ENCODE results near the gene GBP2. TPM values are rescaled to one million over a fixed set of nuclear protein-coding genes. Genes with fewer than 3 reads are reported as not detected.

The GBP2 gene
- total and polyA plus RNA-seq, 9 of the 15 experiments (the other 6 are each of a cell fraction or from before 2014, with no cell fraction given): 0.45 to 2.2 (median 0.69) TPM

GRCh38 chr1:89147678-89148658, 22.1 kb upstream of the GBP2 start:
- no peaks in the 10 kb centered on the region for H3K36me3 ChIP-seq (ENCODE audit: control insufficient read depth, insufficient read depth, low read length)
- no peaks in the 10 kb centered on the region for H3K9me1 ChIP-seq (ENCODE audit: control insufficient read depth, insufficient read depth, low read length)
- H3K9ac ChIP-seq (ENCODE audit: insufficient read depth in 1 of 2, low read depth in 2 of 2, low read length in 2 of 2): no peak overlapping the region
- in situ Hi-C loops (cut with MboI): no loop called here
- 2% methylated on average over 3 of the region's 3 CpGs for WGBS (ENCODE audit: insufficient coverage, low coverage, missing lambda C conversion rate)
- DNase-seq (ENCODE audit: extremely low read depth in 1 of 4, low spot score in 3 of 4): no peak
- no peak overlapping the region for H3K4me2 ChIP-seq (ENCODE audit: insufficient read depth, low read length)
- H3K4me3 ChIP-seq: no peak overlapping the region
- H3K27me3 ChIP-seq (ENCODE audit: control insufficient read depth in 2 of 2, insufficient read depth in 2 of 2, low read length in 2 of 2): no peaks in the 10 kb centered on the region
- no peak overlapping the region for H2AFZ ChIP-seq (ENCODE audit: low read depth, low read length)
- H4K20me1 ChIP-seq (replicated peaks; ENCODE audit: control insufficient read depth, insufficient read depth, low read length): no peaks in the 10 kb centered on the region
- no peak for ATAC-seq
- POLR2A ChIA-PET: interaction anchor here (0.8 kb wide), 1 partner anchor 26 kb away, joined by 3 read pairs; no protein-coding TSS in a partner anchor
- H3K9me3 ChIP-seq (replicated peaks; ENCODE audit: control insufficient read depth, insufficient read depth, low read depth, low read length): no peaks in the 10 kb centered on the region
- intact Hi-C loops (cut with micrococcal nuclease): no loop called here
- no peaks in the 10 kb centered on the region for H3K4me1 ChIP-seq (replicated peaks in 1 of 2; ENCODE audit: control insufficient read depth in 2 of 2, insufficient read depth in 2 of 2, low read length in 2 of 2)
- no peak overlapping the region for H3K27ac ChIP-seq (ENCODE audit: extremely low read depth, low read depth, low read length)
- CTCF ChIA-PET (ENCODE audit: low intra/inter-chr PET ratio): no interaction called here
- H3K79me2 ChIP-seq (ENCODE audit: control insufficient read depth, insufficient read depth, low read length): no peaks in the 10 kb centered on the region
- TF ChIP-seq PML (IDR thresholded peaks at IDR 0.05; ENCODE audit: low read length): no peak
- BruUV-seq (replicated peaks): no TSS peak
- no peak for FAIRE-seq

GRCh38 chr1:89146721-89147120, 20.8 kb upstream of the GBP2 start:
- in situ Hi-C loops (cut with MboI): no loop called here
- TF ChIP-seq ZNF785 (CRISPR knock-in tag; IDR thresholded peaks at IDR 0.05) (no peak), STAT5A (IDR thresholded peaks at IDR 0.05; ENCODE audit: borderline replicate concordance, low read length) (no peak), ELF2 (CRISPR knock-in tag; IDR thresholded peaks at IDR 0.05) (no peak), THRA (IDR thresholded peaks at IDR 0.05) (no peak), CTBP1 (IDR thresholded peaks at IDR 0.05; ENCODE audit: borderline replicate concordance) (no peak), ZNF311 (CRISPR knock-in tag; IDR thresholded peaks at IDR 0.05) (no peak), MNT (conservative IDR thresholded peaks at IDR 0.05) (no peak), ZC3H4 (CRISPR knock-in tag; IDR thresholded peaks at IDR 0.05; ENCODE audit: borderline replicate concordance) (no peak), BRCA1 (IDR thresholded peaks at IDR 0.05) (no peak), BRCA1 (CRISPR knock-in tag; IDR thresholded peaks at IDR 0.05) (no peak), CCAR2 (IDR thresholded peaks at IDR 0.05; ENCODE audit: low read depth, low read length) (no peak), ZC3H8 (IDR thresholded peaks at IDR 0.05) (no peak)

More at GRCh38 chr1:89146721-89147120, 20.8 kb upstream of the GBP2 start:
- intact Hi-C loops (cut with micrococcal nuclease): no loop called here
- H3K79me2 ChIP-seq (ENCODE audit: control insufficient read depth, insufficient read depth, low read length): no peaks in the 10 kb centered on the region
- no peaks in the 10 kb centered on the region for H3K36me3 ChIP-seq (ENCODE audit: control insufficient read depth, insufficient read depth, low read length)
- ATAC-seq (no peak), FAIRE-seq (no peak), DNase-seq (ENCODE audit: extremely low read depth in 1 of 4, low spot score in 3 of 4) (no peak)
- ChIA-PET CTCF (ENCODE audit: low intra/inter-chr PET ratio) (no interaction called here), POLR2A (no interaction called here)
- H3K9me3 ChIP-seq (replicated peaks; ENCODE audit: control insufficient read depth, insufficient read depth, low read depth, low read length): no peaks in the 10 kb centered on the region
- no TSS peak for BruUV-seq (replicated peaks)
- no peaks in the 10 kb centered on the region for H4K20me1 ChIP-seq (replicated peaks; ENCODE audit: control insufficient read depth, insufficient read depth, low read length)
- H3K27ac ChIP-seq (ENCODE audit: extremely low read depth, low read depth, low read length): no peak overlapping the region
- no peaks in the 10 kb centered on the region for H3K27me3 ChIP-seq (ENCODE audit: control insufficient read depth in 2 of 2, insufficient read depth in 2 of 2, low read length in 2 of 2)
- no peaks in the 10 kb centered on the region for H3K4me1 ChIP-seq (replicated peaks in 1 of 2; ENCODE audit: control insufficient read depth in 2 of 2, insufficient read depth in 2 of 2, low read length in 2 of 2)
- H3K4me2 ChIP-seq (ENCODE audit: insufficient read depth, low read length): no peak overlapping the region
- H3K4me3 ChIP-seq: no peak overlapping the region
- no peaks in the 10 kb centered on the region for H3K9me1 ChIP-seq (ENCODE audit: control insufficient read depth, insufficient read depth, low read length)
- H3K9ac ChIP-seq (ENCODE audit: insufficient read depth in 1 of 2, low read depth in 2 of 2, low read length in 2 of 2): no peak overlapping the region
- 0% methylated on average over 3 of the region's 3 CpGs for WGBS (ENCODE audit: insufficient coverage, low coverage, missing lambda C conversion rate)
- no peak overlapping the region for H2AFZ ChIP-seq (ENCODE audit: low read depth, low read length)

Measured in K562 (cell line).